Measurements from ENCODE around the gene TLE3.

The TLE3 gene

GRCh38 chr15:70059476-70060213 lies 38.1 kb downstream of the TLE3 start:
- H3K79me2 ChIP-seq (ENCODE audit: insufficient read depth, low read length) = no peaks in the 10 kb centered on the region
- no peak overlapping the region for H3K4me2 ChIP-seq (ENCODE audit: insufficient read depth, low read length)
- H3K4me3 ChIP-seq (ENCODE audit: low read depth in 1 of 2, low read length in 2 of 2) = no peak overlapping the region
- no peak overlapping the region for H3K27ac ChIP-seq (ENCODE audit: low read length)
- H3K4me1 ChIP-seq (ENCODE audit: insufficient read depth, low read length) = no peaks in the 10 kb centered on the region
- H3K9ac ChIP-seq (ENCODE audit: low read depth, low read length) = no peak overlapping the region
- no peak for TF ChIP-seq EZH2 (IDR thresholded peaks at IDR 0.05; ENCODE audit: borderline replicate concordance, low read depth, low read length, severe bottlenecking)
- no peak for TF ChIP-seq CTCF (IDR thresholded peaks at IDR 0.05; ENCODE audit: borderline replicate concordance, extremely low read depth, low read length, poor library complexity, severe bottlenecking)
- no peaks in the 10 kb centered on the region for H3K9me3 ChIP-seq (ENCODE audit: insufficient read depth, low read length, severe bottlenecking)
- H4K20me1 ChIP-seq (ENCODE audit: insufficient read depth, low read length) = peaks cover 29% of the 10 kb centered on the region
- DNase-seq = no peak
- no peak for ATAC-seq (ENCODE audit: insufficient read depth, low read depth)
- H3K27me3 ChIP-seq (ENCODE audit: insufficient read depth, low read length, poor library complexity) = no peaks in the 10 kb centered on the region
- peaks cover 92% of the 10 kb centered on the region for H3K36me3 ChIP-seq (ENCODE audit: insufficient read depth, low read length)
- no peak overlapping the region for H2AFZ ChIP-seq (ENCODE audit: low read depth, low read length)

GRCh38 chr15:70058642-70059360 lies 38.9 kb downstream of the TLE3 start:
- Histone ChIP-seq H3K4me1 (ENCODE audit: insufficient read depth, low read length) (no peaks in the 10 kb centered on the region), H3K79me2 (ENCODE audit: insufficient read depth, low read length) (no peaks in the 10 kb centered on the region), H3K27ac (ENCODE audit: low read length) (no peak overlapping the region), H3K9me3 (ENCODE audit: insufficient read depth, low read length, severe bottlenecking) (no peaks in the 10 kb centered on the region), H3K9ac (ENCODE audit: low read depth, low read length) (no peak overlapping the region), H3K4me2 (ENCODE audit: insufficient read depth, low read length) (no peak overlapping the region), H3K4me3 (ENCODE audit: low read depth in 1 of 2, low read length in 2 of 2) (no peak overlapping the region), H3K36me3 (ENCODE audit: insufficient read depth, low read length) (peaks cover 92% of the 10 kb centered on the region), H2AFZ (ENCODE audit: low read depth, low read length) (no peak overlapping the region), H3K27me3 (ENCODE audit: insufficient read depth, low read length, poor library complexity) (no peaks in the 10 kb centered on the region), H4K20me1 (ENCODE audit: insufficient read depth, low read length) (peaks cover 30% of the 10 kb centered on the region)
- TF ChIP-seq CTCF (IDR thresholded peaks at IDR 0.05; ENCODE audit: borderline replicate concordance, extremely low read depth, low read length, poor library complexity, severe bottlenecking) = no peak
- TF ChIP-seq EZH2 (IDR thresholded peaks at IDR 0.05; ENCODE audit: borderline replicate concordance, low read depth, low read length, severe bottlenecking) = no peak
- ATAC-seq (ENCODE audit: insufficient read depth, low read depth) (no peak), DNase-seq (no peak)

GRCh38 chr15:70057931-70058641 lies 39.6 kb downstream of the TLE3 start:
- no peak for TF ChIP-seq CTCF (IDR thresholded peaks at IDR 0.05; ENCODE audit: borderline replicate concordance, extremely low read depth, low read length, poor library complexity, severe bottlenecking)
- TF ChIP-seq EZH2 (IDR thresholded peaks at IDR 0.05; ENCODE audit: borderline replicate concordance, low read depth, low read length, severe bottlenecking) = no peak
- Histone ChIP-seq H3K4me2 (ENCODE audit: insufficient read depth, low read length) (no peak overlapping the region), H3K79me2 (ENCODE audit: insufficient read depth, low read length) (no peaks in the 10 kb centered on the region), H3K9ac (ENCODE audit: low read depth, low read length) (no peak overlapping the region), H4K20me1 (ENCODE audit: insufficient read depth, low read length) (peaks cover 27% of the 10 kb centered on the region), H2AFZ (ENCODE audit: low read depth, low read length) (no peak overlapping the region), H3K4me1 (ENCODE audit: insufficient read depth, low read length) (no peaks in the 10 kb centered on the region), H3K27ac (ENCODE audit: low read length) (no peak overlapping the region), H3K27me3 (ENCODE audit: insufficient read depth, low read length, poor library complexity) (no peaks in the 10 kb centered on the region), H3K4me3 (ENCODE audit: low read depth in 1 of 2, low read length in 2 of 2) (no peak overlapping the region), H3K36me3 (ENCODE audit: insufficient read depth, low read length) (peaks cover 92% of the 10 kb centered on the region), H3K9me3 (ENCODE audit: insufficient read depth, low read length, severe bottlenecking) (no peaks in the 10 kb centered on the region)
- ATAC-seq (ENCODE audit: insufficient read depth, low read depth) = no peak
- DNase-seq = no peak

Measured in DND-41 (cell line).